H54 (cell line): ENCODE data around the gene CYTH1.
"Not testable (repeated sequence)": the region's sequence is repeated elsewhere in the genome, so short reads cannot be mapped to it uniquely, and the experiment has no call there.

Experiments used
- DNase-seq: peaks from one replicate; pipeline ENCODE4 v3.0.0; 2011; ENCODE audit warnings: low spot score, mixed read lengths; ENCODE audit not compliant: insufficient read length
- FAIRE-seq: peaks from 3 replicates; lab custom pipeline; 2011; peaks lifted over from hg19 to GRCh38; lab: Jason Lieb, UNC
- POLR2A ChIP-seq: IDR thresholded peaks from 2 replicates; pipeline ENCODE4 v1.6.1; 2011; ENCODE audit warnings: low read depth, mild to moderate bottlenecking, low read length

CYTH1 gene

GRCh38 chr17:78769196-78769773 lies 12.8 kb downstream of the CYTH1 start:
- no peak for FAIRE-seq
- DNase-seq: no peak
- no peak for TF ChIP-seq POLR2A

- FAIRE-seq: no peak
- TF ChIP-seq POLR2A: no peak
- no peak for DNase-seq
Measured at GRCh38 chr17:78767806-78768205, 14.3 kb downstream of the CYTH1 start.

- no peak for DNase-seq
- FAIRE-seq: no peak
- no peak for TF ChIP-seq POLR2A
Measured at GRCh38 chr17:78766743-78767294, 15.3 kb downstream of the CYTH1 start.

- no peak for FAIRE-seq
- no peak for DNase-seq
- TF ChIP-seq POLR2A: no peak
Measured at GRCh38 chr17:78766225-78766624, 15.8 kb downstream of the CYTH1 start.

DNA sequence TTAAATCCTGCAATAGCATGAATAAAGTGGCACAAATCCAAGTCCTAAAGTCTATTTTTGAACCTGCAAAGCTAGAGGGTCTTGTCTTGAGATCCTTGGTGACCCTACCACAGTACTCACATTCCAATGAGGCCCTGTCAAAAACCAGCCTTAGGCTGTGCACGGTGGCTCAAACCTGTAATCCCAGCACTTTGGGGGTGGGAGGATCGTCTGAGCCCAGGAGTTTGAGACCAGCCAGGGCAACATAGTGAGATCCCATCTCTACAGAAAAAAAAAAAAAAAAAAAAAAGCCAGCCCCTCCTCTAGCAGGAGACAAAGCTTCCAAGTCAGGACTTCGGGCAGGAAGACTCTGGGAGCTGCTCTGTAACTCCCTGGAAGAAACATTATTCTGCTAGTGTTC lies 16.3 kb downstream of the CYTH1 start:
- no peak for FAIRE-seq
- no peak for TF ChIP-seq POLR2A
- DNase-seq: no peak

DNA sequence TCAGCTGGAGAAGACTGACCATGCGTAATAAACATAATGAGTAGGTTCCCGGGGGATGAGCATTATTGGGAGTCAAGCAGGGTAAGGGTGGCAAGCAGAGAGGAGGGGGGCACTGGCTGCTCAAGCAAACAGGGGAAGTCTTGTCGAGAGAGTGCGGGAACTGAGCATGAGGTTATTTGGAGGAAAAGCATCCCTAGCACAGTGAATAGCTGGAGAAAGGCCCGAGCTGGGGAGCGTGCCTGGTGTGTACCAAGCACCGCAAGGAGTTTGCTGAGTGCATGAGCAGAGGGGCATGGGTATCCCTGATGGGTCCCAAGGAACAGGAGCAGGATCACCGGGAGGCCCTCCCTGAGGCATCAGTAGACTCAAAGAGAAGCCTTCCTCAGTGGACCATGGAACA lies 17.2 kb downstream of the CYTH1 start:
- FAIRE-seq: no peak
- DNase-seq: no peak
- TF ChIP-seq POLR2A: no peak

DNA sequence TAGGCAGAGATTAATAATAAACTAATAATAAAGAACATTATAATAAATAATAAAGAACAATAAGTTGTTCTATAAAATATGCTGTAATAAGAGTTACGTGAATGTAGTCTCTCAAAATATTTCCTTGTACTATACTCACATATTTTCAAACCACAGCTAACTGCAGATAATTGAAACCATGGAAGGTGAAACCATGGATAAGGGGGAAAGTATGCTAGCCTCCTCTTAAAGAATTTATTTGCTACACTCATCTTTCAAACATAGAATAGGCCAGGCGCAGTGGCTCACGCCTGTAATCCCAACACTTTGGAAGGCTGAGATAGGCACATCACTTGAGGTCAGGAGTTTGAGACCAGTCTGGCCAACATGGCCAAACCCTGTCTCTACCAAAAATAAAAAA lies 18.5 kb downstream of the CYTH1 start:
- DNase-seq (no peak), FAIRE-seq (no peak)
- no peak for TF ChIP-seq POLR2A

- no peak for TF ChIP-seq POLR2A
- FAIRE-seq (no peak), DNase-seq (no peak)
Measured at GRCh38 chr17:78761789-78762406, 20.2 kb downstream of the CYTH1 start.

GRCh38 chr17:78759969-78760352 lies 22.1 kb downstream of the CYTH1 start:
- no peak for TF ChIP-seq POLR2A
- DNase-seq (no peak), FAIRE-seq (no peak)

DNA sequence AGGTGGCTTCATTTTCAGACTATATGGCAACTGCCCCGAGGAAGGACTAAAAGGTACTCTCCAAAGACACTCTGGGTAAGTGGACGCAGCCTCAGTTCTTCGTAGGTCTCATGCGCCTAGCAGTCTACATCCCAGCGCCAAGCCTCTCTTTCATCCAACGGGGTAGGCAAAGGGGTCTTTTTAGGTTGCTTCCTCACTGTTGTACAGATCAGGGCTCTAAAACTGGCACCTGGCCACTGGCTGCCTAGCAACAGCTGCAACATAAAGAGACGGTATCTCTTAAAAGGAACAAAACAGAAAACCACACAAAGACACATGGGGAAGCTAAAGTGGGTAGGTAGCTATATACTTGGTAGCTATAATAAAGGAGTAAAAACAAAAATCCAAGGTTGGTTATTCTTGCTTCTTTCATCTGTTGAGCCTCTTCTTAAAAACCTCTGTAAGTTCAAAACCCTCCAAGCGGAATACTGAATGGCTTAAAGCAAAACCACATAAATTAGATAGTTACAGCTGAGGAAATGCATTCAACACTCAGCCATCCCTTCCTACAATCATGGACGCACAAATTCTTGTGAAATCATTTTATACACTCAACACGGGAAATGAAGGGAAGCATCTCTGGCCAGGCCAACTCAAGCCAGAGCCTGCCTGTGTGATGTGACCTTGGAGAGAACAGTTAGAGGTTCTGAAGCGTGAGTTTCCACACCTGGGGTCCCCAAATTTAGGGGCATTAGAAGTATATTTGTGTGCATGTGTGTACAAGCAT lies 22.7 kb downstream of the CYTH1 start:
- DNase-seq (no peak), FAIRE-seq (no peak)
- no peak for TF ChIP-seq POLR2A

GRCh38 chr17:78753316-78754250 lies 28.5 kb downstream of the CYTH1 start:
- TF ChIP-seq POLR2A: no peak
- FAIRE-seq (no peak), DNase-seq (no peak)

DNA sequence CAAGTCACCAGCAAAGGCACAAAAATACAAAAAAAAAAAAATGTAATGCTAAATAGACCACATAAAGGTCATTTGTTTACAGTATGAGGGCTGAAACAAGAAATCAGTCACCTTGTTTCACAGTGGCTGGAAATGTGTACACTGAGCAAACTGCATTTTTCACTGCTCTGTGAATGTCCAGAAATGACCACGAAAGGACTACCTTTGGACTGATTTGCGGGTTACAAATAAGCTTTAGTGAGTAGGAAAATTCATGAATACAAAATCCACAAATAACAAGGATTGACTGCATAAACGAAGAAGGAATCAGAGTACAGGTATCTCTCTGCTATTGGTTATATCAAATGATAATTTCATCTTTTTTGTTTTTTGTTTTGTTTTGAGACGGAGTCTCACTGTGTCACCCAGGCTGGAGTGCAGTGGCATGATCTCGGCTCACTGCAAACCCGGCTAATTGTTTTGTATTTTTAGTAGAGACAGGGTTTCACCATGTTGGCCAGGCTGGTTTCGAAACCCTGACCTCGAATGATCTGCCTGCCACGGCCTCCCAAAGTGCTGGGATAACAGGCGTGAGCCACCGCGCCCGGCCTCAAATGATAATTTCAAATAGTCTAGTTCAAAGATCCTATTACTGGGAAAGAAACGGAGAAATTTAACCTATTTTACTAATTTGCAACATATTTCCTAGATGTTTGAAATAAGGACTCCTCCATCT lies 30.5 kb downstream of the CYTH1 start:
- TF ChIP-seq POLR2A: no peak
- no peak for DNase-seq
- no peak for FAIRE-seq

GRCh38 chr17:78751000-78751399 lies 31.1 kb downstream of the CYTH1 start:
- not testable (repeated sequence) for FAIRE-seq, DNase-seq
